A549 treated with Mapracorat at 1 μM for 4 hours (cell line): ENCODE measurements around the gene TMEM138. TPM values are rescaled to one million over a fixed set of nuclear protein-coding genes. Genes with fewer than 3 reads are reported as not detected.

Experiments
- total RNA-seq: library from RNA; stranded (reverse); fragments of 200-300 nt; extraction: Qiagen RNA extraction; gene quantifications from 5 replicates; pipeline ENCODE4 v1.2.3, GENCODE V29; 2022

Gene TMEM138
- total RNA-seq: 87.0 to 115 TPM (median 93.5 TPM) in 5 replicates

DNA sequence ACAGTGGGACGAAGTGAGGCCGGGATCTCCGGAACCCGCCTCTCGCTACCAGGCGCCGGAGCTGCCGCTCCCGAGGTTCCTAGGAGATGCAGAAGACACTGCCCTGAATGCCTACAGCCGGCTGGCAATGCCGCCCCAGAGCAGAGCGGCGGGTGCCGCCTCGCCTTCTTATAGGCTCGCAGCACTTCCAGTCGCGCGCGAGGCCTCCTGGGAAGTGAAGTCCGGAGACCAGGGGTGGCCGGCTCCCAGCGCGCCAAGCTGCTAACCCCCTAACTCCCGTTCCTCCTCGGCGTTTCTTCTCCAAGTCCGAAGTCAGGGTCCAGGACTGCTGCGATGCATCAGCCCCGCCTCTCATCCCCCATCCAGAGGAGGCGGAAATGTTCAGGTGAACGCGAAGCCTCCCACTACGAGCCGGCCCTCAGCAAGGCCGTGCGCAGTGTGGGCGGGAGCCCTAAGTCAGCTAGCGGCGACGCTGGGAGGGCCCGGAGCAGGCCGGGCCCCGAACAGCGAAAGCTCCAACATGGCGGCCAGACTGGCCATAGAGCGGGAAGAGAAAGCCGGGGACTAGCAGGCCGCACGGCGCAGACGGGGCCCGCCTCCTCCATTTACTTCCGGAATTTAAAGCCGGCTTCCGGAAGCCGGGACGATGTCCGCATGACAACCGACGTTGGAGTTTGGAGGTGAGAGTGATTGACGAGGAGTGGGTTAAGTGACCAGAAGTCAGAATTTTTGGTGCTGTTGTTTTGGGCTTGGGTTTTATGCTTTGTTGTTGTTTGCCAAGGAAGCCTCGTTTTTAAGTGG lies at the start of gene TMEM138, which contains the start of gene CYB561A3:
Gene TMEM138, plus strand, starts transcription at position 634 of the 801 bp plus-strand sequence. CDS start 2,017 bp downstream, outside the sequence.
Gene CYB561A3, minus strand, starts transcription at position 142 of the 801 bp plus-strand sequence. CDS start 5,169 bp downstream, outside the sequence.

DNA sequence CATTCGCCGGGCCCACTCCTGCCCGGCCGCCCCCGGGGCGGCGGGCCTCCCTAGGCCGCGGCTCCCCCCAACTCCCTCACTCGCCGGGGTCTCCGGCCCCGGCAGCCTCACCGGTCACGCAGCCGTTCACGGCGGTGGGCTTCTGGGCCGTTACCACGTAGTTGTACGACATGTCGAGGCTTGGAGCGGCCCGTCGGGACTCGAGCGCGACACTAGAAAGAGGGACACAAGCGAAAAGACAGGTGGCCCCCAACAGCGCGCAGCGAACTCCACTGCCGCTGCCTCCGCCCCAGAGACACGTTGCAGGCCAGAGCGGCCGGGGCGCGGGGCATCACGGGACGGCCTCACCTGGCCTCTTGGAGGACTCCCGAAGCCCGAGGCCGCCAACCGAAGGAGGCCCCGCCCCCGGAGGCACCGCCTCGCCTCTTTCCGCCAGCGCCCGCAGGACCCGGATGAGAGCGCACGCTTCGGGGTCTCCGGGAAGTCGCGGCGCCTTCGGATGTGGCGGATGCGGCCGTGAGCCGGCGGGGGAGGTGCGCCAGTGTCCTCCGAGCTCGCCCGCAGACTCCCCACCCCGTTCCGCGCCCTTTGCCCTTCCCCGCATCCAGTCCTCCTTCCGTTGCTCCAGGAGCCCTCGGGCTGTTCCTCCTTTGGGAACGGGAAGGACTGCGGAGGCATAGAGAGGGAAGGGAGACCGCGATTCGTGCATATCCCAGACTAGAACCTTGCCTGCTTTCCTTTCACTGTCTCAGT lies 29.2 kb upstream of the TMEM138 start, which contains the start of the genes DDB1 and TKFC:
Gene DDB1, minus strand, starts transcription at position 309 of the 753 bp plus-strand sequence. Its CDS starts 137 bp downstream, at position 172.
Gene TKFC, plus strand, starts transcription at position 432 of the 753 bp plus-strand sequence. CDS start 1,501 bp downstream, outside the sequence.

Other genes with a start within 250 kb of the TMEM138 start
- gene VPS37C, start 200.9 kb upstream of the TMEM138 start, total RNA-seq: 15.6 to 17.5 TPM (median 17.0 TPM) in 5 replicates
- not detected in 5 replicates for gene PGA3, start 158.9 kb upstream of the TMEM138 start, total RNA-seq
- 0.12 TPM in 1 of 5 replicates, not detected in the others for gene PGA4, start 140.0 kb upstream of the TMEM138 start, total RNA-seq
- gene PGA5, start 121.2 kb upstream of the TMEM138 start, total RNA-seq: not detected in 5 replicates
- gene VWCE, start 67.1 kb upstream of the TMEM138 start, total RNA-seq: 0.56 to 1.0 TPM (median 0.69 TPM) in 5 replicates
- gene DDB1, start 29.3 kb upstream of the TMEM138 start, total RNA-seq: 159 to 173 TPM (median 164 TPM) in 5 replicates
- gene TKFC, start 29.1 kb upstream of the TMEM138 start, total RNA-seq: 43.9 to 74.0 TPM (median 70.7 TPM) in 5 replicates
- 34.3 to 46.4 TPM (median 45.0 TPM) in 5 replicates for gene CYB561A3, start 492 bp upstream of the TMEM138 start, total RNA-seq
- gene TMEM216, start 30.2 kb downstream of the TMEM138 start, total RNA-seq: 15.3 to 17.8 TPM (median 16.8 TPM) in 5 replicates
- gene CPSF7, start 67.6 kb downstream of the TMEM138 start, total RNA-seq: 68.6 to 73.2 TPM (median 71.1 TPM) in 5 replicates
- 39.6 to 48.6 TPM (median 46.9 TPM) in 5 replicates for gene SDHAF2, start 67.8 kb downstream of the TMEM138 start, total RNA-seq
- gene LRRC10B, start 146.4 kb downstream of the TMEM138 start, total RNA-seq: 0.15 to 0.31 TPM (median 0.19 TPM) in 4 of 5 replicates, not detected in the other
- gene SYT7, start 218.7 kb downstream of the TMEM138 start, total RNA-seq: 0.84 to 1.3 TPM (median 1.2 TPM) in 5 replicates